HG02885 (cell line): ENCODE data around the gene MEGF8.
A peak's percentile ranks its signal among the peaks of the same experiment; 100 is the strongest.

Experiments used
- ATAC-seq: cut with Tn5 transposase; IDR thresholded peaks from one replicate; pipeline ENCODE4 v1.9.1; 2021; ENCODE audit warnings: mild to moderate bottlenecking; ENCODE audit not compliant: unreplicated experiment, poor library complexity

Gene MEGF8

GRCh38 chr19:42406111-42406510, 80.7 kb downstream of the MEGF8 start:
- no peak for ATAC-seq

GRCh38 chr19:42407085-42407815, 81.8 kb downstream of the MEGF8 start:
- ATAC-seq, result no peak

- ATAC-seq, result no peak
Measured at GRCh38 chr19:42407816-42408175, 82.4 kb downstream of the MEGF8 start.

GRCh38 chr19:42409477-42409876, 84.0 kb downstream of the MEGF8 start:
- no peak for ATAC-seq

DNA sequence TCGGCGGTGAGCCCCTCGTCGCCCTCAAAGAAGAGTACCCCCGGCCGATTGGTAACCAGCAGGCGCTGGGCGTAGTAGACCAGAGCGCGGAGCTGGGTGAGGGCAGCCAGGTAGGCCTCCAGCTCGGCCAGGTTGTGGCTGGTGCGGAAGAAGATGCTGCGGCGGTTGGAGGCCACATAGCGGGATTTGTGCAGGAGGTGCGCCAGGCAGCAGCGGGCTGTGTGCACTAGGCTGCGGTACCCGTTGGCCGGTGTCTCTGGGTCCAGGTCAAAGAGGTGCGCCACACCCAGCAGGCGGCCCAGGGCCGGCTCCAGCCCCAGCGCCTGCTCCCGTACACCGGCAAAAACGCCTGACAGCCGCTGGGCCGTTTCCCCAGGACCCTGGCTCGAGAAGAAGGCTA, 84.9 kb downstream of the MEGF8 start:
- no peak for ATAC-seq

DNA sequence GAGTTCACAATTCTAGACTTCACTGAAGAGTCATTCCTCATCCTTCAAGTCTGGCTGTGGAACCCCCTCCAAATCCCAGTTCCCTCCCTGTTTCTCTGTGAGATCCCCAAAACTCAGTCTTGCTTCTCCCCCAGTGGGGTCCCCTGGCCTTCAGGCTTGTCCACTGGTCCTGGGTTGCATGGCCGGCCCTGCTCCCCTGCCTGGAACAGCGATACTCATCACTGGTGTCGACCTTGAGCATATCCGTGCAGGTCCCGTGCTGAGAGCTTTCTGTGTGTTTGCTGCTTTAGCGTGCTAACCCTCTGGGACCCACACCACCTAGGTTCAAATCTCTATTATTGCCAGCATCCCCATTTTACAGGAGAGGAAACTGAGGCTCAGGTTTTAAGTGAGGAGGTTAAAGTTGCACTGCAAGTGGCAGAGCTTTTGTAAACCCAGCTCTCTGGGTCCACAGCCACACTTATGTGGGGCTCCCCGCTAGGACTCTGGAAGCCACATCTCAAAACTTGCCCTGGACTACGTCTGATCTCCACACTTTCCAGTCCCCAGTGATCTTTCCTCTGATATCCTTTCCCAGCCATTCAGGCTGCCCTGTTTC, 86.2 kb downstream of the MEGF8 start:
- no peak for ATAC-seq

DNA sequence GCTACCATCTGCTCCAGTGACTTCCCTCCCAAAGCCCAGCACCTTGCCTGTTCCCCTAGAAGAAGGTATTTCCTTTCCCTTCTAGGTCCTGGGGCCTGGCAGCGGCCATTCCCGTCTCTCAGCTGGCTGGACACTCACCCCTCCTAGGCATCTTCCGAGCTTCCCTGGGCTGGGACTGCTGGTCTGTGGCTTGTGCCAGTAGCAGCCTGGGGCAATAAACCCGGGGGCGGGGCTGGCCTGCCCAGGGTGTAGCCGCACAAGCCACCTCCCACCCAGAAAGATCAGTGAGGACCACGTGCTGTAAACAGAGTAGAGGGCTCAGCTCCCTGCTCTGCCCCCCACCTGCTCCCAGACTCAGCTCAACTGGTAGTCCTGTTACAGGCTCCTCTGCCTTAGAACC, 86.8 kb downstream of the MEGF8 start:
- no peak for ATAC-seq

- no peak for ATAC-seq
Measured at GRCh38 chr19:42412661-42413076, 87.2 kb downstream of the MEGF8 start.

GRCh38 chr19:42419309-42419708, 93.9 kb downstream of the MEGF8 start:
- no peak for ATAC-seq

DNA sequence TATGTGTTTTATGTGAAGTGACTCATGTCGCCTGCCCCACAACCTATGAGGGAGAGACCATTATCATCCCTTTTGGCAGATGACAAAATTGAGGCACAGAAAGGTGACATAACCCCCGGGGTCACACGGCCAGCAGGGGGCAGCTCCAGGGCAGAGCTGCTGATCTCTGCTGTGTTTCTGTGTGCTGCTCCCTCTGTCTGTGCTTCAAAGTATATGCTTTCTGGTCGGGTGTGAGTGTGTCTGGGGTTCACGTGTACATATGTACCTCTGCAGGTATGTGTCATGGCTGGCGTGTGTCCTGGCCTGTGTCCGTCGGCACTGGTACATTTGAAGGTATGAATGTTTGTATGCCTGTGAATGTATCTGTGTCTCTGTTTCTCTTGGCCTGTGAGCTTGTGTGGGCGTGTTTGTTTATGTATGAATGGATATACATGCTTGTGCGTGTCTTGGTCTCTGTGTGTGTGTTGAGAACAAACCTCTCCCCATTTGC, 94.7 kb downstream of the MEGF8 start:
- ATAC-seq, result peak; percentile 57

- ATAC-seq, result no peak
Measured at GRCh38 chr19:42421101-42421500, 95.7 kb downstream of the MEGF8 start.

DNA sequence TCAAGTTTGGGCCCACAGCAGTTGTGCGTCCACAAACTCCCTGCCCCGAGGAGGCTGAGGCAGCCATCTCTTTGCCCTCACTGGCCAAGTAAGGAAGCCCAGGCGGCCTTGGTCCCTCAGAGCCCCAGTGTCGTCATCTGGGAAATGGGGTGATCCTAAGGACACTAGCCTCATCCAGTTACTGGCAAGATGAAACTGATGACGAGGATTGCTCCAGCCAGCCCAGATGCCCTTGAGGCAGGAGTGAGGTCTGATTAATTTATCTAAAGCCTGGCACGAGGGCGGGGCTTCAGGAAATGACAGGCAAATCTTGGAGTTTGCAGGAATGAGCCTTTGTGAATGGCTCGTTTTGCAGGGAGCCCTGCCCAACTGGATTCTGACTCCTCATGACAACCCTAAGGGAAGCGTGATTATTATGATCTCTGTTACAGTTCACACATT, 96.2 kb downstream of the MEGF8 start:
- ATAC-seq, result no peak

DNA sequence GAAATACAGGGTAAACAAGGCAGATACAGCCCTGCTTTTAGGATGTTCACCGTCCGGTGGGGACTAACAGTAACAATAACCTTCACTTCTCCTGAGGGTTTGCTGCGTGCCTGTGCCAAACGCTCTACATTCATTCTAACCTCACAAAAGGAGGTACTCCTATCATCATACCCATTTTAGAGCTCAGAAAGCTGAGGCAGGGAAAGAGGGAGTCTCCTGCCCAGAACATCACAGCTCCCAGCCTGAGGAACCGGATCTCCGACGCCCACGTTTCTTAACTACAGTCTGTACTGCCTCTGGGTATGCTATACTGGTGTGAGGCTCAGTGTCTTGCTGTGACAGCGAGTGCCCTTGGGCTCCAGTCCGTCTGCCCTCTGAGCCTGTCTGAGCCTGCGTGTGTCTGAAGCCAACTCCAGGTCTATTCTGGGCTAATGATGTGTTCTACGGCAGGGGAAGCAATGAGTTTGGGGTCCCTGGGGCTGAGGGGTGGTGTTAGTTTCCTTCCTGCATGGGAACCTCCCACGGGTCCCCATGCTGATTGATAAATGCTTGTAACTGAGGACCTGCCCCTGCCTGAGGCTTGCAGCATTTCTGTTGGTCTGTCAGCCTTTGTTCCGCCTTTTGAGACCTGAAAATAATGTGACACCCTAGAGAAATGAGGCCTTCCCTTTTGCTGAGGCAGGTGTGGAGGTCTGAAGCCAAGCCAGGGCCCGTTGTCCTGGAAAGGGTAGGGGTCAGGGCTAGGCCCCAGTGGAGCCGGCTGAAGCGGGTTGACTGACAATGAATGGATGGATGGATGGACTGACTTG, 96.9 kb downstream of the MEGF8 start:
- ATAC-seq, result peak; percentile 3

- peak; percentile 37 for ATAC-seq
Measured at GRCh38 chr19:42422901-42423461, 97.5 kb downstream of the MEGF8 start.

DNA sequence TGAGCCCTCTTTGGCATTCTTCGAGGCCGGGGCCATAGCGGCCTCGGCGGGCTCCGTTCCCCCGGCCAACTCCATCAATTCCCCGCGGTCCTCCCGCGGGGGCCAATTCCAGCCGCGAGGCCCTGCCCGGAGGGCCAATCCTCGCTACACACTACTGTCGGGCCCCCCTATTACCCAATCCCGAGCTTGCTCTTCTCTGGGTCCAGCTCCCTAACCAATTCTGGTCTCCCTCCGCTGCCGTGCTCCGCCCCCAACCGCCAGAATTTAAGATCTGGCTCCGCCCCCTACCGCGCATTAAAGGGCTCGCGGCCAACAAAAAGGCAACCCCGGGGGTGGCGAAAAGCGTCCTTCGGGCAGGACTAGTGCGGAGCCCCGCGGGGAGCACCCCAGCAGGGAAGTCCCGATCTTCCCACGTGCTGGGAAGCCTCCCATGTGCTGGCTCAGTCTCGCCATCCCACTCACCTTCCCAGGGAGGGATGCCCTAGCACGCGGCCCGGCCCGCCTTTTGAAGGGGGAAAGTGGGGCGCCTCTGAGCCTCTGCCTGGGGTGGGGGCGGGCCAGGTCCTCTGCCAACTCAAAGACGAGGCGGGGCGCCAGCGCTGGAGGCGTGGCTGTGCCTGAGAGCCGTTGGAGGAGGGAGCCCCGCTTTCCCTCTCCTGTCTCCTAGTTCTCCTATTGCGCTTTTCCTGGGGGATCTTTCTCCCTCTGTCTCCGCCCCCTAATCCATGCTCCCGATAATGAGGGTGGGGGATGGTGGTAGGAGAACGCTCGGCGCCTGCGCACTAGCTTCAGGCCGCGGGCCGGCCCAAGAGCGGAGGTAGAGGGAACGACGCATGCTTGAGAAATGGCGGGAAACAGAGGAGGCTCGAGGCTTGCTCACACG, 98.3 kb downstream of the MEGF8 start:
- peak; percentile 83 for ATAC-seq

- no peak for ATAC-seq
Measured at GRCh38 chr19:42424345-42424707, 98.9 kb downstream of the MEGF8 start.

DNA sequence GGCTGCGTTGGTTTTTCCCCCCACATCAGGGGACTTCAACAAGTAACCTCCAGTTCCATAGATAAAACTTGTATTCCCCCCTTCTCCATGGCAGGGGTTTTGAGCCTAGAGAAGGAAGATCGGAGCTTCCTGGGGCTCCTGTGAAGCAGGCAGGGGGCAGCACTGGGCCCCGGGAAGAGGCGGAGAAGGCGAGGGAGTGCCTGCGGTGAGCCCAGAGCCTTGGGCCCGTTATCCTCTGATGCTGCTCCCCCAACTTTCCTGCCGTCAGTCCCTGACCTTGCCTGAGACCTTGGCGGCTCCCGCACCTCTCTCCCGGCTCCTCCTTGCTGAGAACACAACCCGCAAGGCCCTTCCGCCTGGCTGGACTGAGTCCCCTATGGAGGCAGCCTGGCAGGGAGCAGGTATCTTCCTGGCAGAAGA, 99.3 kb downstream of the MEGF8 start:
- ATAC-seq, result no peak

GRCh38 chr19:42426643-42427042, 101.2 kb downstream of the MEGF8 start:
- ATAC-seq, result no peak

- ATAC-seq, result no peak
Measured at GRCh38 chr19:42427313-42427712, 101.9 kb downstream of the MEGF8 start, which contains the start of gene LIPE. TSS of gene LIPE (minus strand) at chr19:42427388. CDS start at chr19:42427149, 239 bp downstream.
